ENCODE measurements around the gene ALDH1L2. TPM values are rescaled to one million over a fixed set of nuclear protein-coding genes. Genes with fewer than 3 reads are reported as not detected.

The ALDH1L2 gene
- total RNA-seq, 1 experiment from 2014 or later, result 1.9 TPM

GRCh38 chr12:105072888-105073488 lies 11.3 kb downstream of the ALDH1L2 start:
- H3K27ac ChIP-seq (ENCODE audit: insufficient read length, low read depth, low read length), result no peak overlapping the region
- Mint-ChIP-seq H3K27me3 (ENCODE audit: low read depth) (no peaks in the 10 kb centered on the region), H3K36me3 (ENCODE audit: insufficient read depth in 1 of 3, low read depth in 3 of 3) (no peaks in the 10 kb centered on the region), H3K4me3 (no peak overlapping the region), H3K9me3 (no peaks in the 10 kb centered on the region), H3K27ac (peak overlapping the region in 1 of 3 experiments; percentile 72; a peak in 1 of 7 replicates), H3K4me1 (no peaks in the 10 kb centered on the region)
- WGBS (ENCODE audit: extremely low coverage, insufficient read length, low lambda C conversion rate), result no CpG with 5 or more reads among the region's 6 CpGs
- no peak for TF ChIP-seq CTCF (conservative IDR thresholded peaks at IDR 0.05)
- H4K20me1 ChIP-seq (ENCODE audit: control insufficient read depth, insufficient read depth, insufficient read length), result no peaks in the 10 kb centered on the region
- no peak overlapping the region for H2BK20ac ChIP-seq (ENCODE audit: low read depth, low read length, poor library complexity, severe bottlenecking)
- no peak overlapping the region for H4K91ac ChIP-seq (ENCODE audit: insufficient read length, low read depth, low read length)
- no peak overlapping the region for H2BK5ac ChIP-seq (ENCODE audit: insufficient read length, low read length)
- no peaks in the 10 kb centered on the region for H3K27me3 ChIP-seq (ENCODE audit: insufficient read depth, low read length)
- H3K79me1 ChIP-seq (ENCODE audit: insufficient read depth, low read depth, low read length, poor library complexity, severe bottlenecking), result no peaks in the 10 kb centered on the region
- H2AFZ ChIP-seq (ENCODE audit: low read length), result no peak overlapping the region
- H2BK12ac ChIP-seq (ENCODE audit: insufficient read length, low read depth, low read length), result no peak overlapping the region
- H3K4me1 ChIP-seq (ENCODE audit: insufficient read depth, low read length), result no peaks in the 10 kb centered on the region
- H2AK5ac ChIP-seq (ENCODE audit: insufficient read length, low read length), result no peak overlapping the region
- no peak overlapping the region for H2BK15ac ChIP-seq (ENCODE audit: low read depth, low read length)
- no peak overlapping the region for H3K4ac ChIP-seq (ENCODE audit: low read depth, low read length)
- no peak overlapping the region for H3K56ac ChIP-seq (ENCODE audit: insufficient read length, low read depth, low read length)
- H3K9me3 ChIP-seq (ENCODE audit: control insufficient read depth, low read depth, low read length), result no peaks in the 10 kb centered on the region
- no peak overlapping the region for H3K23ac ChIP-seq (ENCODE audit: insufficient read length, low read depth, low read length)
- no peak overlapping the region for H4K8ac ChIP-seq (replicated peaks; ENCODE audit: insufficient read length, low read depth, low read length)
- H3K79me2 ChIP-seq (ENCODE audit: insufficient read depth, low read length), result no peaks in the 10 kb centered on the region
- H3T11ph ChIP-seq (ENCODE audit: low read length), result no peak overlapping the region
- no peak overlapping the region for H2BK120ac ChIP-seq (ENCODE audit: low read depth, low read length, poor library complexity, severe bottlenecking)
- no peak overlapping the region for H3K14ac ChIP-seq (ENCODE audit: insufficient read depth, low read length)
- H3K23me2 ChIP-seq (ENCODE audit: insufficient read length, low read depth, low read length, poor library complexity, severe bottlenecking), result no peaks in the 10 kb centered on the region
- H3K9ac ChIP-seq (ENCODE audit: extremely low read depth, insufficient read length, low read length), result no peak overlapping the region
- H4K5ac ChIP-seq (ENCODE audit: insufficient read length, low read depth, low read length), result no peak overlapping the region
- no peak overlapping the region for H3K4me2 ChIP-seq (ENCODE audit: insufficient read depth, insufficient read length, low read length)
- no peak overlapping the region for H3K18ac ChIP-seq (ENCODE audit: insufficient read length, low read depth, low read length)
- DNase-seq, result no peak

Measured in H9 (cell line).